Activated CD8-positive, alpha-beta memory T cell treated with anti-CD3 and anti-CD28 coated beads, Interleukin-2, amount 50 U/mL, for 1 hour (primary cell): ENCODE measurements around the gene GDI2.

Experiments used
- DNase-seq: peaks from one replicate; pipeline ENCODE4 v3.0.0-alpha.2; 2020; ENCODE audit errors: extremely low read depth

GDI2 gene

DNA sequence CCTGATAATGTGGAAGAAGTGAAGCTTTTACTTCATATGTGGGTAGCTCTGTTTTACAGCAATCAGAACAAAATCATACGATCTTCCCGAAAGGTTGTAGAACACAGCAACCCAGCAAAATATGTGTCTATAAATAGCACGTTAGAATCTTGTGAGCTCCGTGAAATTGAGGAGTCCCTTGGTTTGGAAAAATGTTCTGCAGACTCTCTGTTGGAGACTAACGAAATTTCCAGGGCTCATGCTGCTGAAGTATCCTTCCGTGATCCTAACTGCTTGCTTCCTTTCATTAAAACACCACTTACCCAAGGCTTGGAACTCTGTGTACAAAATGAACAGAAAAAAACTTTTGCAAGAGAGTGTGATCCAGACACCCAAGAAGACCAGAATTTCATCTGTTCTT is 71.1 kb downstream of the GDI2 start:
- DNase-seq: no peak

DNA sequence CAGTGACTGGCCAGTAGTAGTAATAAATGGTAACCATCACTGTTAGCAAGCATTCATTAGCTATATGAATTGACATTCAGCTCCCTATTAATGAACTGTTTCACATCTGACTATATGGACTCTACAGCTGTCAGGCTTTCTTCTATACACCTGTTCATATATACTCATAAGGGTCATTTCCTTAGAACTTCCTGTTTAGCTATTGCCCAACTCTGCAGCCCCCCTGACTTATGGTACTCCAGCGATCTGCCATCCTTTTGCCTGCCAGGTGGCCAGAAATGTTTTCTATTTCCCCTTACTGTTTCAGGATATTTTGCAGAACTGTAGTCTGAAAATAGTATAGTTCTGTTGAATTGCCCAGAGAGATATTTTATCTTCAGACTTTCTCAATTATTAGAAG is 72.0 kb downstream of the GDI2 start:
- no peak for DNase-seq

GRCh38 chr10:5738427-5738826 is 74.8 kb downstream of the GDI2 start:
- DNase-seq: no peak

DNA sequence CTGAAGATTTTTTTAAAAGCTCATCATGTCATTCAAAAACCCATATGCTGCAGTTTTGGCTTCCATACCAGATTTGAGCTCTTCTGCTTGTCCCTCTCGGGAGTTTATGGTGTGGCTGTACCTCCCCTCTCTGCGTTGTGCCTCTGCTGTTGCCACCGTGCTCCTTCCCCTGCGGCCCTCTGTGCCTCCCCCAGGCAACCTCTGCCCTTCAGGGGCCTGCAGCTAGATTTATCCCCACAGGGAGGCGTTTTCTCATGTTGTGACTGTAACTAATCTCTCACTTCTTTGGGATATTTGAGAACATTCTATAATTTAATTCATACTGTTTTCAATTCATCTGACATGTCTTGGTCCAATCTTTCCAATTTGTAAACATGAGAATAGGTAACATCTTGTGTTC is 75.9 kb downstream of the GDI2 start:
- no peak for DNase-seq

- DNase-seq: no peak
Measured at GRCh38 chr10:5736591-5736990, 76.6 kb downstream of the GDI2 start.

- DNase-seq: no peak
Measured at GRCh38 chr10:5735119-5735518, 78.1 kb downstream of the GDI2 start.

DNA sequence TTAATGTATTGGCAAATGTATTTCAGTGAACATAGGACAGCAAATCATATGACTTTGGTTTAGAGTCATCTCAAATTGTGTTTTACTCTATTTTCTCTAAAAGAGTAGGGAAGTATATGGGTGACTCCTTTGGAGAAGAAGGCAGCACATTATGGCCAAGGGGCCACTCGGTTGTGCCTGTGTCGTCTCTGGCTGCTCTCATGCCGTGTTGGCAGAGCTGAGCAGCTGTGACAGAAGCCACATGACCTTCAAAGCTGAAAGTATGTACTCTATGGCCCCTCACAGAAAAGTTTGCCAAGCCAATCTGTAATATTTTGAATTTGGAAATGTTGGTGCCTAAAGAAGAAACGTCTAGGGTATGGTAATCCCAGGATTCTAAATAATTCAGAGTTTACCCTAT is 81.1 kb downstream of the GDI2 start:
- no peak for DNase-seq

GRCh38 chr10:5731559-5731958 is 81.7 kb downstream of the GDI2 start:
- DNase-seq: no peak

DNA sequence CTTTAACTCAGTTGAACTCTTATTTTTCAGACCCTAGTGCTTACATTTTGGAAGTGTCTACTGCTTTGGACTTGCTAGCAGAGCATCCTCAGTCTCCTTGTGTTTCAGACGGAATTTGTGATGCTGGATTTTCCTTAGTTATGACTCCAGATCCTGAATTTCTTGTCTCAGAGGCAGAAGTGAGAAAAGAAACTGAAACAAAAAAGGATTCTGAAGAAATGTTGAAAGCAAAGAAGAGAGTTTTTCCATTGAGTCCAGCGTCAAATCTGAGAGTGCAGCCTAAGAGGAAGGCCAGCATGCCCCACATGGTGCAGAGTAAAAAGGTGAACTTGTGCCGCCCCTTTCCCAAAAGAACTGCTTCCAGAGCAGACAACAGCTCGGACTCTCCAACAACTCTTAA is 82.5 kb downstream of the GDI2 start:
- DNase-seq: no peak

- DNase-seq: no peak
Measured at GRCh38 chr10:5723692-5724091, 89.5 kb downstream of the GDI2 start.

DNA sequence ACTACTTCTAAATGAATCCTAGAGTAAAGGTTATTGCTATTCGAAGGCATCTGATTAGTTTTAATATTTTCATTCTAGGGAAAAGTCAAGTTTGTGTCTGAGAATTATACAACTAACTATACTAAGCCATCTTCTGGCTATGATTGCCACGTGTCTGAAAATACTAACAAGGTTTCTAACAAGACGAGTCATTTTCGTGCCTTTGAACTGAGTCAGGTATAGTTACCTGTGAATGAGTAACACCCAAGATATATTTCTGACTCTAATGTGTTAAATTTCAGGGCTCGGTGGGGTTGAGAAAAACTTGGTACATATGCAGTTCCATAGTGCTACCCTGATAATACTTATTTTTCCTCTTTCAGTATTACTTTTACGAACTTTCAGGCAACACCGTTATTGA is 93.1 kb downstream of the GDI2 start:
- no peak for DNase-seq

- no peak for DNase-seq
Measured at GRCh38 chr10:5719546-5719945, 93.7 kb downstream of the GDI2 start.
